ENCODE measurements around the gene MED16.
A peak's percentile ranks its signal among the peaks of the same experiment; 100 is the strongest.
"Not testable (repeated sequence)": the region's sequence is repeated elsewhere in the genome, so short reads cannot be mapped to it uniquely, and the experiment has no call there.

Gene MED16

GRCh38 chr19:861141-861755 lies 31.7 kb downstream of the MED16 start:
- peak overlapping the region; percentile 73 for H3K27ac ChIP-seq
- TF ChIP-seq CTCF (conservative IDR thresholded peaks at IDR 0.05; ENCODE audit: low read depth): no peak
- no peak for DNase-seq (ENCODE audit: low spot score)
- ChIA-PET CTCF (interaction anchor here (0.6 to 1.0 kb wide), 3 partner anchors 18 to 91 kb away, joined by 3 to 4 read pairs (median 4); no protein-coding TSS in a partner anchor), POLR2A (ENCODE audit: low non-redundant PET) (no interaction called here)

GRCh38 chr19:858868-859843 lies 33.8 kb downstream of the MED16 start, which contains the start of gene CFD:
TSS of gene CFD (plus strand) at chr19:859664. CDS start at chr19:859690, 26 bp downstream.
- DNase-seq (ENCODE audit: low spot score): no peak
- no peak for TF ChIP-seq CTCF (conservative IDR thresholded peaks at IDR 0.05; ENCODE audit: low read depth)
- CTCF ChIA-PET: interaction anchor here (0.6 to 0.8 kb wide), 3 partner anchors 15 to 212 kb away, joined by 3 read pairs; no protein-coding TSS in a partner anchor
- peak within 1 kb of the TSS; percentile 62 for H3K27ac ChIP-seq
- POLR2A ChIA-PET (ENCODE audit: low non-redundant PET): no interaction called here

- TF ChIP-seq CTCF (conservative IDR thresholded peaks at IDR 0.05; ENCODE audit: low read depth): no peak
- DNase-seq (ENCODE audit: low spot score): no peak
- POLR2A ChIA-PET (ENCODE audit: low non-redundant PET): no interaction called here
- H3K27ac ChIP-seq: no peak overlapping the region
- CTCF ChIA-PET: interaction anchor here (0.7 kb wide), 1 partner anchor 62 kb away, joined by 4 read pairs; no protein-coding TSS in a partner anchor
Observed at GRCh38 chr19:858284-858683, 34.7 kb downstream of the MED16 start.

GRCh38 chr19:855566-856120 lies 37.3 kb downstream of the MED16 start:
- no peak overlapping the region for H3K27ac ChIP-seq
- POLR2A ChIA-PET (ENCODE audit: low non-redundant PET): no interaction called here
- TF ChIP-seq CTCF (conservative IDR thresholded peaks at IDR 0.05; ENCODE audit: low read depth): no peak
- no peak for DNase-seq (ENCODE audit: low spot score)
- CTCF ChIA-PET: interaction anchor here (0.6 to 0.9 kb wide), 2 partner anchors 65 to 83 kb away, joined by 4 to 5 read pairs; no protein-coding TSS in a partner anchor

- H3K27ac ChIP-seq: no peak overlapping the region
- CTCF ChIA-PET: no interaction called here
- no peak for DNase-seq (ENCODE audit: low spot score)
- POLR2A ChIA-PET (ENCODE audit: low non-redundant PET): no interaction called here
- no peak for TF ChIP-seq CTCF (conservative IDR thresholded peaks at IDR 0.05; ENCODE audit: low read depth)
Observed at GRCh38 chr19:855142-855541, 37.8 kb downstream of the MED16 start.

GRCh38 chr19:854549-854948 lies 38.4 kb downstream of the MED16 start:
- TF ChIP-seq CTCF (conservative IDR thresholded peaks at IDR 0.05; ENCODE audit: low read depth): no peak
- H3K27ac ChIP-seq: no peak overlapping the region
- ChIA-PET POLR2A (ENCODE audit: low non-redundant PET) (interaction anchor here (0.5 kb wide), 1 partner anchor 10 kb away, joined by 5 read pairs; no protein-coding TSS in a partner anchor), CTCF (interaction anchor here (0.6 kb wide), 2 partner anchors 39 to 85 kb away, joined by 3 to 4 read pairs; no protein-coding TSS in a partner anchor)
- DNase-seq (ENCODE audit: low spot score): no peak

- H3K27ac ChIP-seq; DNase-seq (ENCODE audit: low spot score): not testable (repeated sequence)
- ChIA-PET CTCF (interaction anchor here (0.6 kb wide), 1 partner anchor 40 kb away, joined by 3 read pairs; no protein-coding TSS in a partner anchor), POLR2A (ENCODE audit: low non-redundant PET) (interaction anchor here (0.5 kb wide), 1 partner anchor 9 kb away, joined by 5 read pairs; no protein-coding TSS in a partner anchor)
Observed at GRCh38 chr19:853614-854220, 39.3 kb downstream of the MED16 start.
